ENCODE measurements around the gene SH2D6.

Gene SH2D6

DNA sequence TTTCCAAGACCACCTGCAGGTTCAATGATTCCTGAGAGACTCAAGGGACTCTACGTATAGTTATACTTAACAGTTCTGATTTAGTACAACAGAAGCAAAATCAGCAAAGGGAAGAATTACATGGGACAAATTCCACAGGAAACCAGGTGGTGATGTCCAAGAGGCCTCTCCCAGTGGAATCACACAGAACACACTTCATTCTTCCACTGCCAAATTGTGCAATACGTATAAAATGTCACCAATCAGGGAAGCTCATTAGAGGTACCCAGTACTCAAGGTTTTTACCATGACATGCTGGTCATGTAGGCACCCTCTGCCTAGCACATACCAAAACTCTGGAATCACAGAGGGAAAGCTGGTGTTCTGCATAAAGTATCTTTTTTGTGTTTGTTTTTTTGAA, 30.8 kb upstream of the SH2D6 start:
- Mint-ChIP-seq H3K4me3 (no peak overlapping the region), H3K27ac (no peak overlapping the region), H3K36me3 (ENCODE audit: low read depth) (peaks cover 34% of the 10 kb centered on the region), H3K9me3 (peaks cover 3% of the 10 kb centered on the region), H3K4me1 (peaks cover 27% of the 10 kb centered on the region), H3K27me3 (ENCODE audit: low read depth, poor library complexity) (no peaks in the 10 kb centered on the region)
- no peak for DNase-seq
- no peak for TF ChIP-seq CTCF (IDR thresholded peaks at IDR 0.05)

DNA sequence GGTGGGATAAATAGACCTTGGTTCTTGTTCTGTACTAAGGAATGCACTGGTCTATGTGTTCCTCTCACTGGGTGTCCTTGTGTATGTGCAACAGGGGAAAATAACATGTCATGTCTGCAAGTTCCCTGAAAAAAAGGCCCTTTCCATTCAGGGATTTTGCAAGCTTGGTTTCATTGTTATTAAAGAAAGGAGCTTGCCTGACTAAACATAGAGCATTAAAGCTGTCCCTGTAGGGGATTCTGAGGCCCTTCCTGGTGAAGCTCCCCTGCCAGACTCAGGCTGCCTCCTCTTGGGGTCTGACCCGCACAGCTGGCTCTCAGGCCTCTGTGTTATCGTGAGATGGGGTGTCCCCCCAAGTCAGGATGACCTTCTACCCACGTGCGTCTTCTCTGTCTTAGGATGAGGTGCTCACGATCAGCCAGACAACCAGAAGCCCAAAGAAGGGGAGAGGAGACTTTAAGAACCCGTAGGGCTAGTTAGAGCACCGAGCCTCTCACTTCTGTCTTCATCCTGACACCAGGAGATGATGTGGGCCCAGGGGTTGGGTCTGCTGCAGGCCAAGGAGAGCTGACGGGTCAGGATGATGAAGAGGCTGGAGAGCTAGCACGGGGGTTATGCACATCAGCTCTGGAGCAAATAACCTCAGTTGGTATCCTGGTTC, 29.5 kb upstream of the SH2D6 start:
- Mint-ChIP-seq H3K27ac (no peak overlapping the region), H3K9me3 (no peaks in the 10 kb centered on the region)

DNA sequence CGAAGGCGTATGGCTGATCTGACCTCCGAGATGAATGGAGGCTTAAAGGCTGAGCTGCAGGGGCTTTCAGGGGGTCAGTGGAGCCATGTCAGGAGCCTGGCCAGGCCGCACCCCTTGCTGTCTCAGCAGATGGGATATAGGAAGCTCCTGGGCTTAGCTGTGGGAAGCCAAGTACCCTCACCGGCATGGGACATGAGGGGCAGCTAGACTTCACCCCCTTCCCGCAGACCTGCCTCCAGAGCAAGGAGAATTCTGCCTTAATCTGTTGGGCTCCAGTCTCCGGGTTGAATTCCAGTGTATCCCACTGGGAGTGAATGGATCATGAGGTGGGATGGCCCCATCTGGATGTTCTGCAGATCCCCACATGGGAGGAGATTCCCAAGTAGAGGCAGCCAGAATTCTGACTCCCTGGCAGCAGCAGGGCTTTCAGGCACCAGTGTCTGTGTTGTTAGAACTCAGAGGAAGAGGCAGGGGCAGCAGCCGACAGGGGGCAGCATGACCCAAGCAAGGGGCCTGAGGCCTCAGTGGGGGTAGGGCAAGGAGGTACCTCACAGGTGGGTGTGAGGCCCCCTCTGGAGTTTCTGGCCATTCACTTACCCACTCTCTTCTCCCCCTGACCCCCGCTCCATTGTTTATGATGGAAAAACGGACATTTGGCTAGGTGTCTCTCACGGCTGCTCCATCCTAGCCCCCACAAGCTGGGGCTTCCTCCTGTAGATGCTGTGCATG, 27.4 kb upstream of the SH2D6 start:
- H3K27me3 Mint-ChIP-seq (ENCODE audit: low read depth, poor library complexity): no peaks in the 10 kb centered on the region
- peak; percentile 56 for TF ChIP-seq CTCF (IDR thresholded peaks at IDR 0.05)
- H3K4me3 Mint-ChIP-seq: no peak overlapping the region
- H3K27ac Mint-ChIP-seq: no peak overlapping the region
- H3K9me3 Mint-ChIP-seq: no peaks in the 10 kb centered on the region
- H3K36me3 Mint-ChIP-seq (ENCODE audit: low read depth): peaks cover 10% of the 10 kb centered on the region
- H3K4me1 Mint-ChIP-seq: no peaks in the 10 kb centered on the region
- peak; percentile 71 for DNase-seq

More for the DNA sequence above, 29.5 kb upstream of the SH2D6 start:
- H3K4me3 Mint-ChIP-seq: no peak overlapping the region
- no peak for TF ChIP-seq CTCF (IDR thresholded peaks at IDR 0.05)
- H3K36me3 Mint-ChIP-seq (ENCODE audit: low read depth): peaks cover 23% of the 10 kb centered on the region
- H3K4me1 Mint-ChIP-seq: peaks cover 15% of the 10 kb centered on the region
- H3K27me3 Mint-ChIP-seq (ENCODE audit: low read depth, poor library complexity): no peaks in the 10 kb centered on the region
- DNase-seq: no peak

DNA sequence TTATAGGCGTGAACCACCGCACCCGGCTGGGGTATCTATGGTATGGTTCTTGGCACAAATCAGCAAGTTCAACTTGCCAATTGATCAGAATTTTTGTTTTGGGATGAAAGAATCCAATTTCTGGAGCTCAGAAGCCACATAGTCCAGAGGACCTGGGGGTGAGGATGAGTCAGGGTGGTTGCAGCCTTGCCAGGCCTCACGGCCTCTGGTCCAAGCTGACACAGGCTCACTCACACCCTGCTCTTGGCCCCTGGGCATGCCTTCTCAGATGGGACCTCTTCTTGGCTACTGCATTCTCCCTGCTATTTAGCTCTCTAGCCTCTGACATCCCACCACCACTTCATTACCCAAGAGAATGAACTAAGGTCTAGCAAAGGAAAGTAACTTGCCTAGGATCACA, 24.7 kb upstream of the SH2D6 start:
- no peak for DNase-seq
- no peaks in the 10 kb centered on the region for H3K9me3 Mint-ChIP-seq
- H3K4me1 Mint-ChIP-seq: no peaks in the 10 kb centered on the region
- no peak overlapping the region for H3K4me3 Mint-ChIP-seq
- peaks cover 5% of the 10 kb centered on the region for H3K36me3 Mint-ChIP-seq (ENCODE audit: low read depth)
- no peak overlapping the region for H3K27ac Mint-ChIP-seq
- no peak for TF ChIP-seq CTCF (IDR thresholded peaks at IDR 0.05)
- peaks cover 2% of the 10 kb centered on the region for H3K27me3 Mint-ChIP-seq (ENCODE audit: low read depth, poor library complexity)

GRCh38 chr2:85394261-85394681, 24.2 kb upstream of the SH2D6 start:
- no peak overlapping the region for H3K4me3 Mint-ChIP-seq
- no peak overlapping the region for H3K27ac Mint-ChIP-seq
- no peak for DNase-seq
- H3K36me3 Mint-ChIP-seq (ENCODE audit: low read depth): peaks cover 5% of the 10 kb centered on the region
- no peaks in the 10 kb centered on the region for H3K9me3 Mint-ChIP-seq
- TF ChIP-seq CTCF (IDR thresholded peaks at IDR 0.05): no peak
- no peaks in the 10 kb centered on the region for H3K4me1 Mint-ChIP-seq
- peaks cover 2% of the 10 kb centered on the region for H3K27me3 Mint-ChIP-seq (ENCODE audit: low read depth, poor library complexity)

GRCh38 chr2:85394976-85395375, 23.5 kb upstream of the SH2D6 start:
- Mint-ChIP-seq H3K36me3 (ENCODE audit: low read depth) (peaks cover 5% of the 10 kb centered on the region), H3K27me3 (ENCODE audit: low read depth, poor library complexity) (peaks cover 2% of the 10 kb centered on the region), H3K27ac (no peak overlapping the region), H3K9me3 (no peaks in the 10 kb centered on the region), H3K4me1 (no peaks in the 10 kb centered on the region), H3K4me3 (no peak overlapping the region)
- TF ChIP-seq CTCF (IDR thresholded peaks at IDR 0.05): no peak
- DNase-seq: no peak
